HL-60/S4 (cell line): Measurements from ENCODE around the gene IL1R2.

Experiments
- in situ Hi-C: fragments of 300-500 bp; cut with MboI; formaldehyde crosslinking; loops from 2 replicates; pipeline ENCODE4 v1.14.3; 2022; ENCODE audit warnings: low sequenced_read_pairs

IL1R2 gene, protein sequence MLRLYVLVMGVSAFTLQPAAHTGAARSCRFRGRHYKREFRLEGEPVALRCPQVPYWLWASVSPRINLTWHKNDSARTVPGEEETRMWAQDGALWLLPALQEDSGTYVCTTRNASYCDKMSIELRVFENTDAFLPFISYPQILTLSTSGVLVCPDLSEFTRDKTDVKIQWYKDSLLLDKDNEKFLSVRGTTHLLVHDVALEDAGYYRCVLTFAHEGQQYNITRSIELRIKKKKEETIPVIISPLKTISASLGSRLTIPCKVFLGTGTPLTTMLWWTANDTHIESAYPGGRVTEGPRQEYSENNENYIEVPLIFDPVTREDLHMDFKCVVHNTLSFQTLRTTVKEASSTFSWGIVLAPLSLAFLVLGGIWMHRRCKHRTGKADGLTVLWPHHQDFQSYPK

DNA sequence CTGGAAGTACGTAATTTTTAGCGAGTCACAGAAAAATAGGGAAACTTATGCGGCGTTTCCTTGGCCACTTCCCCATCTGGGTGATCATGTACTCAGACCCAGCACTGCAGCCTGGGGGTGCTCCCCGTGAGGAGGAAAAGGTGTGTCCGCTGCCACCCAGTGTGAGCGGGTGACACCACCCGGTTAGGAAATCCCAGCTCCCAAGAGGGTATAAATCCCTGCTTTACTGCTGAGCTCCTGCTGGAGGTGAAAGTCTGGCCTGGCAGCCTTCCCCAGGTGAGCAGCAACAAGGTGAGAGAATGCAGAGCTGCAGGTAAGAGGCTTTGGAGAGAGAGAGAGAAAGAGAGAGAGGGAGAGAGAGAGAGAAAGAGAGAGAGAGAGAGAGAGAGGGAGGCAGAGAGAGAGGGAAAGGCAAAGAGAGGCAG, at the start of gene IL1R2:
Gene IL1R2, plus strand, starts transcription at position 240 of the 425 bp plus-strand sequence. CDS start 16,616 bp downstream, outside the sequence.
- in situ Hi-C loops, result loop anchor here (25.0 kb wide), 1 partner anchor 579 kb away; no protein-coding TSS in a partner anchor

DNA sequence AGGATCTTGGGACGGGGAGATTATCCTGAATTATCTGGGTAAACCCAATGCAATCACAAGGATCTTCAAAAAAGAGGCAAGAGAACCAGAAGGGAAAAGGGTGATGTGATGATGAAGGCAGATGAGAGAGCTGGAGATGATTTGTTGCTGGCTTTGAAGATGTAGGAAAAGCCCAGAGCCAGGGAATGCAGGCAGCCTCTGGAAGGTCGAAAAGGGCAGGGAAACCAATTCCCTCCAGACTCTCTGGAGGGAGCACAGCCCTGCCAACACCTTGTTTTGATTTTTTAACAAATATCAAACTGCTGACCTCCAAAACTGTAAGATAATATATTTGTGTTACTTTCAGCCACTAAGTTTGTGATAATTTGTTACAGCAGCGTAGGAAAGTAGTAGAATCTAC, 48.9 kb upstream of the IL1R2 start:
- in situ Hi-C loops, result no loop called here

DNA sequence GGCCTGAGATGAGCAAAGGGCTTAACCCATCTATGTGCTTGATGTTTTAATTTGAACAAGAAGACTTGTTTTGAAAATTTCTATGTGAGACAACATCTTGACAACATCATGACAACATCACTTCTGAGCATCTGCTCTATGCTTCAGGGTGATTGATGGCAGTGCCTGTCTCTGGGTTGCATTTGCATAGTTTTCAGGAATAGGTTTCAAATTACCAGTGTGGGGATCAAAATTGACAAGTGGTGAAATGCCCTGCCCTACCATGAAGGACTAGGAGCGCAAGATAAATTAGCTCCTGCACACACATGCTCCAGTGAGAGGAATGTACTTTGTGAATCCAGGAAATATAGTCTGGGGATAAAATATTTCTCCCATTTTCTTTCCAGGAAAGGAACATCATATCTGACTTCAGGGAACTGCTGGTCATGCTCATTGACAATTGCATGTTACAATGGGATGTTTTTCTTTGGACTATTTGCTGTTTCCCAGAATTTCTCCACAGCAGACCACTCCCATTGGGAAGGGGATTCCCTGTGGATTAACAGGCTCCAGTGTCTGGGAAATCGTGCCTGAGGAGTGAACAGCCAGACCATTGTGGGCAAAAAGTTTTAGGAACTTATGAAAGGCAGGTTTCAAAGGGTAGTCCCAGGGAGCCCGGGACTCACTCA, 45.3 kb upstream of the IL1R2 start:
- in situ Hi-C loops, result no loop called here

DNA sequence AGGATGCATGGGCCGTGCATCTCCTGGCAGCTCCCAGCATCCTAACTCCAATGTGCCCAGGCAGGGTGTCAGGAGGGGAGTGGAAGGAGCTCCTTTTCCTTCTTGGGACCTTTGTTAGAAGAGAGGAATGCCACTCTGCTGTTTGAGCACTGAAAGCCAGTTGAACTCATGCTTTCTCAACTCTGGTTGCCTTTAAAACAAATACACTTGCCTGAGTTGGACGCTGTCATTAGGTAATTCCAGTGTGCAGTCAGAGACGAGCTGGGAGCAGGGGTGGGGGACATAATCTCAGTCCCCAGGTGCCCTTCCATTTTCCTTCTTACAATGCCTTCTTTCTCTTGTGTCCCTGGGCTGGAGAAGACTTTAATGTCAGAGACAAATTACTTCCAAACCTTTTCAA, 44.4 kb upstream of the IL1R2 start:
- in situ Hi-C loops, result no loop called here

DNA sequence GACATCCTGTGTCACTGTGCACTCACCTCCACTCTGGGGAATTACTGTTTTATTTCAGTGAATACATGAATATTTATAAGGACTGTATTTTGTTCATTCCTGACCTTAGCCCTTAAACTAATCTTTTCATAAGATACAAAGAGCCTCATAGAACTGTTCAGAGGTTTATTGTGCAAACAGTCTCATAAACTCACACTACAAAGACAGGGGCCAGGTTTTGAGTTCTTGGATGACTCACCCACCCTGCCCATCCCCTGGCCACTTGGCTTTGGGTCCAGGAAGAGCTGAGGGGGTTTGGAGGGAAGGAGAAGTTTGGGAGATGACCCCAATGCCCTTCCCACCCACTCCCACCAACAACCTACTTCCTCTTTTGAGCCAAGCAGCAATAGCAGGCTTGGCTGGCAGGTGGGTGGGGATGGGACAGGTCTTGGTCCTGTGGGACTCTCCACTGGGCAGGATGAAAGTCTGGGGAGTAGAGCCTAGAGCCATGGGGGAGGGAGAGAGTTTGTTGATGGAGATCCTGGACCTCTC, 43.1 kb upstream of the IL1R2 start:
- in situ Hi-C loops, result no loop called here

DNA sequence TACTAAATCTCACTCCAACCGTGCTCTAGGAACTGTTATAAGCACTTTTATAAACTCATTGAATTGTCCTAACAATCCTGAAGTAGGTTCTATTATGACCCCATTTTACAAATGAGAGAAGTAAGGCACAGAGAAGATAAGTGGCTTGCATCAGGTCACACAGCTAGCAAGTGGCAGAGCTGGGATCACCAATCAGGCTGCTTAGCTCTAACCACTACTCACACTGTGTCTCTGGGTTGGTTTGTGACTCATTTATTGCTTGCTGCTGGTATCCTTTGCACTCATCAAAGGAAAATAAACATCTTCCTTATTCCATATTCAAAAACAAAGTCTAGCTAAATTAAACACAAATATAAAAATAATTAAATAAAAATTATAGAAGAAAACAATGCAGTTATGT, 42.5 kb upstream of the IL1R2 start:
- in situ Hi-C loops, result no loop called here

DNA sequence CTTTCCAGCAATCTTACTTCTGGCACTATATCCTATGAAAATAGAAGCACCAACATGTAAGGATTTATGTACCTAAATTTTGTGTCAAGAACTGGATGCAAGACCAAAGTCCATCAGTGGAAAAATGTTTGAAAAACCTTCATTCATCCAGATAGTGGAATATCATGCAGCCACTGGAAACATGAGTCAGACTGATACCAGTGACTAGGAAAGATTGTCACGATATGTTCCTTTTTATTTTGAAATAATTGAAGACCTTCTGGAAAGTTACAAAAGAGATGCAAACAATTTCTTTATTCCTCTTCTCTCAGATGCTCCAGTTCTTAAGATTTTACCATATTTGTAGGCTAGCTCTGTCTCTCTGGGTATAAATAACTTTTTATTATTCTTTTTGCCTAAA, 40.5 kb upstream of the IL1R2 start:
- in situ Hi-C loops, result no loop called here

DNA sequence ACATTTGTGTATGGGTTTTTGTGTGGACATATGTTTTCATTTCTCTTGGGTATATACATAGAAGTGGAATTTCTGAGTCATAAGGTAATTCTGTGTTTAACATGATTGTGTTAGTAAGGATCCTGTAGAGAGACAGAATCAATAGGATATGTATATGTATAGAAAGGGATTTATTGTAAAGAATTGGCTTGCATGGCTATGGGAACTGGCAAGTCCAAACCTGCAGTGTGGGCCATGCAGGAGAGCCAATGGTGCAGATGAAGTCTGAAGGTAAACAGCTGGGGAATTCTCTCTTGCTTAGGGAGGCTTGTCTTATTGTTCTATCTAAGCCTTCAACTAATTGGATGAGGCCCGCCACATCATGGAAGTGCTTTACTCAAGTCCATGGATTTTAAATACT, 39.2 kb upstream of the IL1R2 start:
- in situ Hi-C loops, result no loop called here

DNA sequence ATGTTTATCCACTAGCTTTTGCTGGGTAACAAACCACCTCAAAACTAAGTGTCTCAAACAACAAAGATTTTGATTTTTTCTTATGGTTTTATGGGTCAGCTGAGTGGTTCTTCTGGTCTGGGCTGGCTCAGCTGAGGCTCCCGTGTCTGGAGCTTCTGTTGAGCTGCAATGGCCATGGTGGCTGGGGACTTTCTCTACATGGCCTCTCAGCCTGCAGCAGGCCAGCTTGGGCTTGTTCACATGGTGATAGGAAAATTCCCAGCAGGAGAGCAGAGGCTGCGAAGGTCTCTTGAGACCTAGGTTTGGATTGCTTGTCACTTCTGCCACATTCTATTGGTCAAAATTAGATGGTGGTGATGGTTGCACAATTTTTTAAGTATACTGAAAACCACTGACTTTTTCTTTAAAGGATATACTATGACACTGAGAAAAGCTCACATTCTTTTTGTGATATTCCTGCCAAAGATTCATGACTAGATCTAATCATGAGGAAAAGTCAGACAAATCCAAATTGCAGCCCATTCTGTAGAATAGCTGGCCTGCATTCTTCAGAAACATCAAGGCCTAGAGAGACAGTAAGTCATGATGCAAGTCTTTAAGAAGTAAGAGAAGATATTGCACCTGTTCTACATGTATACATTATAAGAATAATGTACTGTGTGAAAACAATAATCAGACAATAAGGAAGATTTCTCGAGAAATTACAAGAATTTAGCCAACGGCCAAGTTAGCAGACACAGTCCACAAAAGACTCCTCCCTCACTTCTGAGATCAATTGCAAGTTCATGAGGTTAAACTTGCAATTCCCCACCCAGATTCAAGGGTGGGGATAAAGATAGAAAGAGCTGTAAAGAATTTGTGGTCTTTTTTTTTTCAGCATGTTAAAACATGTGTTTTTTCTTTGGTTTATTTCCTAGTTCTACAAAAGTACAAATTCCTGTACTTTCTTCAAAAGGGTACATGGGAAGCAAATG, 35.0 kb upstream of the IL1R2 start:
- in situ Hi-C loops, result no loop called here

DNA sequence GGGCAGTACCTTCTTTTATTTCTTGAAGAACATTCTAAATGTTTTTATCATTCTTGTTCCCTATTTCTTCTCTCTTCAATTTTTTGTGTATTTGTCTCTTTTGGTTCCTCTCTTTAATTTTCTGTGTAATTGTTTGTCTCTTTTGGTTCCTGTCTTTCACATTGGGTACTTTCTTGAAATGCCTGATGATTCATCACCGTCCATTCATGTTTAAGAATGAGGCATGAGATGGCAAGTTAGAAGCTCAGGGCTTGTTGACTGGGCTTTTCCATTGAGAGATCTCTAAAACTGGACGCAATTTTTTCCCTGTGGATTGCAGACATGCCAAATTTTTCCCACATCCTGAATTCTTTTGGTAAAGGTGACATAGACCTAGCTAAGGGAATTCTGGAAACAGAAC, 33.7 kb upstream of the IL1R2 start:
- in situ Hi-C loops, result no loop called here

DNA sequence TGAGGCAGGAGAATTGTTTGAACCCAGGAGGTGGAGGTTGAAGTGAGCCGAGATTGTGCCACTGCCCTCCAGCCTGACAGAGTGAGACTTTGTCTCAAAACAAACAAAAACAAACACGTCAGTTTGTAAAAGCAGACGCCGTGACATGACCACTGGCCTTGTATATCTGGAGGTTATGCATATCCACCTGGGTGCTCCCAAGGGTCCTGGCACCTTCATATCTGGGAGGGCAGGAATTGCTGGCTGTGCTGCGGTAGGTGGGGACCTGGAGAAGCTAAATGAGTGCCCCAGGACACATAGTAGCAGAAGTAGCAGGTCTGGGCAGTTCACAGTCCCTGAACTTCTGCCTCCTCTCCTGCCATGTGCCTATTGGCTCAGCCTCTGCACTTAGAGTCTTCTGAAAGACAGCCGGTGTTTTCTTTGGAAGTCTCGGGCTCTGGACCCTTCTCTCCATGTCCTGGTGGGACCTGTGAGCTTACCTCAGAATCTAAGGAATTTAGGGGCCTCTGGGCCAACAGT, 30.9 kb upstream of the IL1R2 start:
- in situ Hi-C loops, result no loop called here

DNA sequence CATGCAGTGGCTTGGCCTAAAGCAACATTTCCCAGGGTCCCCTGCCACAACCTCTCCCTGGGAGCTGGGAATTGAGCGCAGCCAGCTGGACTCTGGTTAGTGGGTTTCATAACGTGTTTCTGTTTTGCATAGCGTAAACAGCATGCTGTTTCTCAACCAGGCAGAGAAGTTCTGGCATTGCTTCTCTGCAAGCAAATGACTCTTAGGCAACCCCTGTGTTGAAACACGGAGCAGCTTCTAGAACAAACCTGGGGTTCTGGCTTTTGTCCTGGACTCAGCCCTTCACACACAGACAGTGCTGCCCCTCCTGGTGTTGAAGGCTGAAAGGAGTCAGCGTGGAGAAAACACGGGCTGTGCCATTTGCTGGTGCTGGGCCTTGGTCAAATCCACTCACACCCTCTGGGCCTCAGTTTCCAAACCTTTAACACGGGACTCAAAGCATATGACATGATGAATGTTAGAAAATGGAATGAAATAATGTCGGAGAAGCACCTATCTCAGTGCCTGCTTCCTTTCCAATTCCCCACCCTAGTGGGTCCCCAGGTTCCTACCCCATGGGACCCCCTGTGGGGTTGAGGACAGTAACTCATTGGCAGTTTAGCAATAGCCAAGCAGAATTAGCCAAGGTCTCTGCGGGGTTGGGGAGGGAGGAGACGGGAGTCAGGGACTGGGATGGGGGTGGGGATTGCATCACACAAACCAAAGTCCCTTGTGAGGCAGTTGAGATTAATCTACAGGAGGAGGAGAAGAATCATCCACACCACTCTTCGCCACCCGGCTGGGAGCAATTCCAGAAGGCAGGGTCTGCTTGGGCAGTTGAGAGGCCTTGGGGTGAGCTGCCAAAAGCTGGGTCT, 30.2 kb upstream of the IL1R2 start:
- in situ Hi-C loops, result no loop called here

DNA sequence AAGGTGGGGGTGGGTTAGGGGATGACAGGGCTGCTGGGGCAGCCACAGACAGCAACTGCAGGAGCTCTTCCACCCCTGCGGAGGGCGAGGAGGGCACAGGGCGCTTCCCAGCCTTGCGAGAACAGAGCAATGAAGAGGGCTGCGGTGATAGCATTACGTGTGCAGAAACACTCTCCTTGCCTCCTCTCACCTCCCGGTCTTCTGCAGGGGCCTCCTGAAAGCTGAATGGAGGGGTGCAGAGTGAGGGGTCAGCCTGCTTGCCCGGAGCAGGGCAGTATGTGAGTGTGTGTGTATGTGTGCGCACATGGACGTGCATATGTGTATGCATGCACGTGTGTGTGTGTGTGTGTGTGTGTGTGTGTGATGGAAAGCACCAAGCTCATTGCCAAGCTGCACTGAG, 29.5 kb upstream of the IL1R2 start:
- in situ Hi-C loops, result no loop called here

DNA sequence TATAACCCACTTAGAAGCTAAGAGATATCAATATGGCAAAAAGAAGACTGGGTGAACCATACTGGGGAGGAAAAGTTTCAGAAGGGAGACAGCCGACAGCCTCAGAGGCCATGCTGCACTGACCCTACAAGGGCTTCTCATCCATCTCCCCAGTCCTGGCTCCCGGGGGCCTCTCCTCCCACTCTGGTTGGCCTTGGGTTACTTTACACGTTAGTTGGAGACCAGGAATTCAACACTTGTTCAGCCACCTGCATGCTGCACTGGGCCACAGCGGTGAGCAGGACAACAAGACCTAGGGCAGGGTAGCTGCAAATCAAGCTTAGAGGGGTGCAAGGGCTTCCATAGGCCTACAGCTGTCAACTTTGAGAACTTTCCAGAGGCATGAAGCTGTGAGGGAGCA, 28.6 kb upstream of the IL1R2 start:
- in situ Hi-C loops, result no loop called here

DNA sequence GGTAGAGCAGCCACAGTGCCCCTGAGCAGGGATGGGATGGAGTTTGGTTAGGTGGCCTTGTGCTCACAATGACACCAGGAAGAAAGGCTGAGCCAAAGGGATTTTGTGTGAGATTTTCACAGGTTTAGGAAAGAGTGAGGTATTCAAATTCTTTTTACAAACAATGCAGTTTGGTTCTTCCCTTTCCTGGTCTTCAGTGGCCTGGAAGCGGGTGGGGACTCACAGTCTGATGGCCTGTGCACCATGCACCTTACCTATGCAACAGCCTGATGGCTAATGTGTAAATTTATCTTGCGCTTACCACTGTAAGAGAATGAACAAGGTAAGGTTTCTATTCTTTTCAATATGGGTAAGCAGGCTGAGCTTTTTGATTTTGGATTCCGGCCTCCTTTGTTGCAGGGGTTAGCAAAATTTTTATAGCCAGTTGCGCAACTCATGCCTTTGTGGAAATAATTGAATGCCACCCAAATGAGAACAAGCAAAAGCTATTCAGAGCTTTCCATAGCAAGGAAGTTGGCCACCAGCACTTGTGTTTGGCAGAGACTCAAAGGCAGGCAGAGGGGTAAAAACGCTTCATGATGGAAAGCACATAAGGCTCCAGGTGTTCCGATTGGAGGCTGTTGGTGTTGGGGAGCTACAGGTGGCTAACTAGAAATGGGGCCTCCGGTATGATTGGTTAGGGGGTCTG, 23.8 kb upstream of the IL1R2 start:
- in situ Hi-C loops, result no loop called here

DNA sequence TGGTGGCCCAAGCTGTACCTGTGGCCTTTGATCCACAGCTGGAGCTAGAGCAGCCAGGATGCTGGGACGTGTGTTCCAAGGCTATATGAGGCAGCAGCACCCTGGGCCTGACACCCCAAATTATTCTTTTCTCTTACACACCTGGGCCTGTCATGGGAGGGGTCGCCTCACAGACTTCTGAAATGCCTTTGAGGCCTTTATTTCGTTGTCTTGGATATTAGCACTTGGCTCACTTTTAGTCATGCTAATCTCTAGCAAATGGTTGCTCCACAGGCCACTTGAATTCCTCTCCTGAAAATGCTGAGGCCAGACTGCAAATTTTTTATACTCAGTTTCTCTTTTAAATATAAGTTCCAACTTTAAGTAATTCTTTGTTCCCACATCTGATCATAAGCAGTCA, 22.0 kb upstream of the IL1R2 start:
- in situ Hi-C loops, result no loop called here

DNA sequence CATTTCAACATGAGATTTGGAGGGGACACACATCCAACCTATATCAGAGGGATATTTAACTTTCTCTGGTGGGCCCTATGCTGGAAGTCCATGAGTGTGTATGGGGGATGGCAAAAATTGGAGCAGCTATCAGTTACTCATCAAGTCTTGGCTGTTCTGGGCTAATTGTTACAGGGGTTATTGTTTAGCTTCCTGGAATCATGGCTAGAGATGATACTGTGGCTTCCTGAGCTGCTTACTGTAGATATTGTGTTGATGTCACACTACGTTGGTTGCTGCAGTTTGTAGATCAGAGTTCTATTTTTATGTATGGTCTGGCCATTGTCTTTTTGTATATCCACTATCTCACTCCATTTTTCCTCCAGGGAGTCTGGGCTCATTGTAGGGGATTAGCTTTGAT, 20.9 kb upstream of the IL1R2 start:
- in situ Hi-C loops, result no loop called here

DNA sequence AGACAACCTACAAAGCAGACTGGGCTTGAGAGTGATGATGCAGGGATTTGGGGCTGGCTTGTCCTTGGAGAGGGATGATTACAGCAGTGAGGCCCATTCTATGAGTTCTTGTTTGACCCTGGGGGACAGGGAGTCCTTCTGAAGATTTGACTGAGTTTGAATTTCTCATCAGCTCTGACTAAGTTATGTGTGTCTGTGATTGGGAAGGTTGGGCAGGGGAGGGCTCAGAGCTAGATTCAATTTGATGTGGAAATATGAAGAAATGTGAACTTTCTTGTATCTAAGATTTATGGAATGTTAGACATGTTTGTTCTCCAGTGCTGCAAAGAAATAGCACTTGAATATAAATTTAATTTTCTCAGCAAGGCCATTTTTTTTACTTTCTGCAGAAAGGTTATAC, 19.9 kb upstream of the IL1R2 start:
- in situ Hi-C loops, result no loop called here
